Mesendoderm (in vitro differentiated cells): ENCODE measurements around the gene TMEM238L. TPM values are rescaled to one million over a fixed set of nuclear protein-coding genes. Genes with fewer than 3 reads are reported as not detected.

Experiments
- DNase-seq: peaks from one replicate; pipeline ENCODE4 v3.0.0; 2013
- H2AK5ac ChIP-seq: 2 replicates; pipeline ENCODE4 v1.6.1; 2013; ENCODE audit warnings: low read length, inconsistent platforms
- H2BK120ac ChIP-seq: 2 replicates; pipeline ENCODE4 v1.6.1; 2013; ENCODE audit warnings: low read depth, mild to moderate bottlenecking, low read length, moderate library complexity, mixed read lengths
- H2BK15ac ChIP-seq: replicated peaks from 2 replicates; pipeline ENCODE4 v1.6.1; 2013; ENCODE audit warnings: low read depth, mild to moderate bottlenecking, moderate library complexity
- H2BK5ac ChIP-seq: 2 replicates; pipeline ENCODE4 v1.6.1; 2013; ENCODE audit warnings: low read length, inconsistent platforms
- H3K18ac ChIP-seq: 2 replicates; pipeline ENCODE4 v1.6.1; 2013; ENCODE audit warnings: mild to moderate bottlenecking, low read length, mixed read lengths
- H3K23ac ChIP-seq: one replicate; pipeline ENCODE4 v1.6.1; 2013; ENCODE audit warnings: low read length
- H3K27ac ChIP-seq: 2 replicates; pipeline ENCODE4 v1.5.1; 2013; ENCODE audit warnings: low read depth, mild to moderate bottlenecking, inconsistent platforms, low read length, moderate library complexity
- H3K27me3 ChIP-seq: 2 replicates; pipeline ENCODE4 v1.6.1; 2013; ENCODE audit warnings: low read length, control low read depth, mild to moderate bottlenecking, inconsistent platforms; ENCODE audit not compliant: insufficient read depth, poor library complexity
- H3K36me3 ChIP-seq: 2 replicates; pipeline ENCODE4 v1.6.1; 2013; ENCODE audit warnings: low read length, inconsistent platforms; ENCODE audit not compliant: control insufficient read depth, insufficient read depth
- H3K4ac ChIP-seq: one replicate; pipeline ENCODE4 v1.6.1; 2013; ENCODE audit warnings: low read depth, mild to moderate bottlenecking, low read length, moderate library complexity
- H3K4me1 ChIP-seq: 2 replicates; pipeline ENCODE4 v1.6.1; 2013; ENCODE audit warnings: low read depth, low read length, inconsistent platforms; ENCODE audit not compliant: control insufficient read depth
- H3K4me2 ChIP-seq: 2 replicates; pipeline ENCODE4 v1.6.1; 2013; ENCODE audit warnings: low read length
- H3K4me3 ChIP-seq: 2 replicates; pipeline ENCODE4 v1.5.1; 2013; ENCODE audit warnings: mild to moderate bottlenecking, low read length
- H3K56ac ChIP-seq: one replicate; pipeline ENCODE4 v1.6.1; 2013; ENCODE audit warnings: low read length
- H3K79me1 ChIP-seq: 2 replicates; pipeline ENCODE4 v1.6.1; 2013; ENCODE audit warnings: low read length, inconsistent platforms
- H3K79me2 ChIP-seq: 2 replicates; pipeline ENCODE4 v1.6.1; 2013; ENCODE audit warnings: mild to moderate bottlenecking, low read length; ENCODE audit not compliant: control insufficient read depth, insufficient read depth
- H3K9ac ChIP-seq: 2 replicates; pipeline ENCODE4 v1.6.1; 2013; ENCODE audit warnings: low read length, inconsistent platforms
- H4K5ac ChIP-seq: one replicate; pipeline ENCODE4 v1.6.1; 2013; ENCODE audit warnings: low read length
- H4K8ac ChIP-seq: one replicate; pipeline ENCODE4 v1.6.1; 2013; ENCODE audit warnings: low read depth, mild to moderate bottlenecking, control low read depth, low read length, moderate library complexity
- WGBS: extraction: QIAGEN DNeasy Blood & Tissue Kit; methylation state at CpG from one replicate; pipeline ENCODE4 v1.1.7; 2013; ENCODE audit warnings: low lambda C conversion rate, missing lambda C conversion rate; ENCODE audit not compliant: insufficient coverage; ENCODE audit errors: extremely low coverage; 5-methylcytosine and 5-hydroxymethylcytosine counted together
- small RNA-seq: library from polyadenylated mRNA; stranded (forward); fragments of <200 nt; extraction: miRNeasy Mini kit (QIAGEN cat#:217004); gene quantifications from one replicate; pipeline ENCODE3, GENCODE V24; 2013; ENCODE audit not compliant: insufficient read depth

The TMEM238L gene

GRCh38 chr17:10751563-10751962, 52.3 kb downstream of the TMEM238L start:
- H3K27ac ChIP-seq, result no peak overlapping the region
- no peak overlapping the region for H3K9ac ChIP-seq
- no peak overlapping the region for H2AK5ac ChIP-seq
- no peak overlapping the region for H2BK5ac ChIP-seq
- H4K8ac ChIP-seq, result no peak overlapping the region
- no peak overlapping the region for H3K4me2 ChIP-seq
- H4K5ac ChIP-seq, result no peak overlapping the region
- no peak overlapping the region for H3K23ac ChIP-seq
- H3K4ac ChIP-seq, result no peak overlapping the region
- no peaks in the 10 kb centered on the region for H3K36me3 ChIP-seq
- WGBS, result no CpG with 5 or more reads among the region's 3 CpGs
- H3K4me1 ChIP-seq, result peaks cover 6% of the 10 kb centered on the region
- H3K79me1 ChIP-seq, result no peaks in the 10 kb centered on the region
- no peak overlapping the region for H3K56ac ChIP-seq
- H3K18ac ChIP-seq, result no peak overlapping the region
- no peak overlapping the region for H2BK15ac ChIP-seq
- no peak overlapping the region for H2BK120ac ChIP-seq
- no peak overlapping the region for H3K4me3 ChIP-seq
- no peaks in the 10 kb centered on the region for H3K27me3 ChIP-seq
- no peaks in the 10 kb centered on the region for H3K79me2 ChIP-seq
- no peak for DNase-seq

- H3K79me1 ChIP-seq, result no peaks in the 10 kb centered on the region
- WGBS, result no CpG with 5 or more reads among the region's 4 CpGs
These were observed 53.7 kb downstream of the TMEM238L start for GRCh38 chr17:10750210-10750609.

GRCh38 chr17:10748531-10749181, 55.2 kb downstream of the TMEM238L start:
- Histone ChIP-seq H3K9ac (no peak overlapping the region), H3K36me3 (no peaks in the 10 kb centered on the region), H3K23ac (no peak overlapping the region), H2BK15ac (no peak overlapping the region), H3K4me3 (no peak overlapping the region), H2BK5ac (no peak overlapping the region), H3K56ac (no peak overlapping the region), H4K8ac (no peak overlapping the region), H3K4me2 (no peak overlapping the region), H3K79me1 (no peaks in the 10 kb centered on the region), H3K27ac (no peak overlapping the region), H2BK120ac (no peak overlapping the region), H3K27me3 (no peaks in the 10 kb centered on the region), H3K79me2 (no peaks in the 10 kb centered on the region), H3K4ac (no peak overlapping the region), H4K5ac (no peak overlapping the region), H2AK5ac (no peak overlapping the region), H3K18ac (no peak overlapping the region), H3K4me1 (no peaks in the 10 kb centered on the region)
- no peak for DNase-seq
- no CpG with 5 or more reads among the region's 9 CpGs for WGBS

More at GRCh38 chr17:10750210-10750609, 53.7 kb downstream of the TMEM238L start:
- H3K56ac ChIP-seq, result no peak overlapping the region
- H3K4me1 ChIP-seq, result no peaks in the 10 kb centered on the region
- H3K23ac ChIP-seq, result no peak overlapping the region
- H3K4me3 ChIP-seq, result no peak overlapping the region
- H3K4me2 ChIP-seq, result no peak overlapping the region
- DNase-seq, result no peak
- no peak overlapping the region for H4K8ac ChIP-seq
- no peak overlapping the region for H3K27ac ChIP-seq
- H2BK5ac ChIP-seq, result no peak overlapping the region
- no peak overlapping the region for H2AK5ac ChIP-seq
- no peak overlapping the region for H2BK15ac ChIP-seq
- no peak overlapping the region for H3K4ac ChIP-seq
- no peak overlapping the region for H4K5ac ChIP-seq
- no peaks in the 10 kb centered on the region for H3K36me3 ChIP-seq
- H3K18ac ChIP-seq, result no peak overlapping the region
- no peak overlapping the region for H3K9ac ChIP-seq
- no peaks in the 10 kb centered on the region for H3K79me2 ChIP-seq
- no peak overlapping the region for H2BK120ac ChIP-seq
- H3K27me3 ChIP-seq, result no peaks in the 10 kb centered on the region

- Histone ChIP-seq H3K27me3 (no peaks in the 10 kb centered on the region), H2AK5ac (no peak overlapping the region), H3K9ac (no peak overlapping the region), H2BK15ac (no peak overlapping the region), H3K18ac (no peak overlapping the region), H4K8ac (no peak overlapping the region), H2BK5ac (no peak overlapping the region), H3K4me2 (no peak overlapping the region), H3K23ac (no peak overlapping the region), H3K79me1 (no peaks in the 10 kb centered on the region), H2BK120ac (no peak overlapping the region), H3K4ac (no peak overlapping the region), H3K4me1 (no peaks in the 10 kb centered on the region), H3K56ac (no peak overlapping the region), H3K4me3 (no peak overlapping the region), H3K36me3 (no peaks in the 10 kb centered on the region), H4K5ac (no peak overlapping the region), H3K79me2 (no peaks in the 10 kb centered on the region), H3K27ac (no peak overlapping the region)
- DNase-seq, result no peak
- no CpG with 5 or more reads among the region's 6 CpGs for WGBS
These were observed 58.7 kb downstream of the TMEM238L start for GRCh38 chr17:10745231-10745630.

Small RNA genes lying within 50 kb of the gene (small RNA-seq; reads per million reads assigned to genes)
- gene AC015908.2 (not detected), gene TMEM238L (not detected)
